HG03139 (cell line): ENCODE measurements around the gene GUCY2D.

Experiments
- ATAC-seq: cut with Tn5 transposase; IDR thresholded peaks from one replicate; pipeline ENCODE4 v1.9.1; 2021; ENCODE audit not compliant: unreplicated experiment

GUCY2D gene

GRCh38 chr17:8062435-8062806 is 60.0 kb downstream of the GUCY2D start:
- ATAC-seq, result no peak

GRCh38 chr17:8062807-8063483 is 60.5 kb downstream of the GUCY2D start:
- ATAC-seq, result no peak

GRCh38 chr17:8063761-8064534 is 61.5 kb downstream of the GUCY2D start:
- ATAC-seq, result no peak

- ATAC-seq, result no peak
Measured at GRCh38 chr17:8064561-8065019, 62.2 kb downstream of the GUCY2D start.

DNA sequence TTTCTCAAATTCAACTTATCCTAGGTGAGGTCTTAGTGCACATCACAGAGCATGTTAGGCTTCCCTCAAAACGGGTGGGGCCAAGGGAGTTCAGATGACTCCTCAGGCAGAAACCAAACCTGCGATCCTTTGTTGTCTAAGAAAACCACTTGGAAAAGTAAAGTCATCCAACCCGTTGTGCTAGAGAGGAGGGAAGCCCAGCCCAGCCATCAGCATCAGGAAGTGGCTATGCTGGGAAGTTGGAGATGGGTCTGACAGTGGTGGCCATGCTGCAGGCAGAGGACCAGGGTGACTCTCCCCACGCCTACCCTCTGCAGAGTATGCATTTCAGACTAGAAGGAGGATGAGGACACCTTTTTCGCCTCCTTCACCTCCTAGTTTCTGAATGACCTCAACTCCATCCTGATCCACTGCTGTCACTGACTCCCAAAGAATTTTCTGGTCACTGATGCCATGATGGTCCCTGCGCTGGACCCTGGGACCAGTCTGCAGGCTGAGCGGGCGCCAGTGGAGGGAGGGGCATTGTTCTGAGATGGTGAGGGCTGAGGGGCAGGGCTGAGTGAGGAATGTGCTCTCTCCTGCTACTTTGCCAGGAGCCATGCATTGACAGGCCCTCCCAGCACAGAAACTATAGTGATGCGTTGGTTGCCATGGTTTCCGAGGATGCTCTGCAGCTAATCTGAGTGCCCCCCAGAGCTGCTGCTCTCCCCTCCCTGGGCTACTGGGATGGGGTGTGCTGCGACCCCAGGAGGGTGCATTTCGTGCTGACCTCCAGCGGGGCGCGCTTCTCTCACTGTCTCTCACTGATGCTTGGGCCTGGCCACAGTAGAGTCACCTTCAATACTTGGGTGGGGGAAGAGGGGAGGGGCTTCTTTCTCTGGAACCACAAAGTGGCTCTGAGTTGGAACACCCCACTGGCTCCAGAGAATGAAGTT is 64.7 kb downstream of the GUCY2D start:
- no peak for ATAC-seq

GRCh38 chr17:8067806-8068205 is 65.4 kb downstream of the GUCY2D start:
- no peak for ATAC-seq

DNA sequence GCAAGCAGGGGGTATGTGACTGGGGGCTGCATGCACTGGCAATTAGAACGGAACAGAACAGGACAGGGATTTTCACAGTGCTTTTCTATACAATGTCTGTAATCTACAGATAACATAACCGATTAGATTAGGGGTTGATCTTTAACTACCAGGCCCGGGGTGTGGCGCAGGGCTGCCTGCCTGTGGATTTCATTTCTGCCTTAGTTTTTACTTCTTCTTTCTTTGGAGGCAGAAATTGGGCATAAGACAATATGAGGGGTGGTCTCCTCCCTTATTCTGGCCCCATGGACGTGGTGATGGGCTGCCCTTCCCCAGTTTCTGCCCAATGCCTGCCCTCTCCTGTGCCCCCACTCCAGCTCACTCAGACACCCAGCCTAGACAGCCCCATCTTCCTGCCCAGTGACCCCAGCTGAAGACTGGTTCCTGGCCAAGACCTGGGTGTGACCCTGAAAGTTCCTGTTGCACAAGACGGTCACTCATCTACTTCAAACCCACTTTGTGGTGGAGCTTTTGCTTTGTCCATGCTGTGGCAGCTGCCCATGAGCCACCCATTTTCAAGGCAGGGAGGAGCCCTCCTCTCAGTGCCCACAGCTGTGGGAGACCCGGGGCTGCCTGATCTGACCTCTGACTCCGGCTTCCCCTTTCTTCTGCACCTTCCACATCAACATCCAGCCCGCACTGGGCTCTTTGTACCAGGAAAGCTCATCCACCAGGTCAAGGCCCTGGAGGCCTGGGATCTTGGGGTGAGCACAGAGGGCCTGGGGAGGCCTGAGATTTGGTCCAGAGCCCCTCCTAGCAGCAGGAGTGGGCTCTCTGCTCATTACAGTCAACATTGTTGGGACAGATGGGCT is 66.5 kb downstream of the GUCY2D start:
- no peak for ATAC-seq

- no peak for ATAC-seq
Measured at GRCh38 chr17:8069587-8069860, 67.1 kb downstream of the GUCY2D start.
